Activated naive CD8-positive, alpha-beta T cell treated with anti-CD3 and anti-CD28 coated beads, Interleukin-2, amount 10 ng/mL, durations not matched to agents 7 days and 5 days (primary cell): ENCODE measurements around the gene DAB2IP. TPM values are rescaled to one million over a fixed set of nuclear protein-coding genes. Genes with fewer than 3 reads are reported as not detected.

Experiments used
- ATAC-seq: fragments of 150-1000 bp; cut with Tn5 transposase; one replicate; pipeline ENCODE4 v1.10.0; 2021; ENCODE audit warnings: low read depth, moderate library complexity
- POLR2A ChIA-PET: fragments of 350-600 bp; sonication (Branson Sonifier 250); formaldehyde crosslinking; loops from one replicate; lab custom pipeline; 2021; ENCODE audit warnings: antibody characterized with exemption; lab: Charles Lee
- DNase-seq: peaks from one replicate; pipeline ENCODE4 v3.0.0; 2021
- H3K27ac Mint-ChIP-seq: one replicate; pipeline ENCODE4 v1.8.0; 2022; ENCODE audit warnings: mild to moderate bottlenecking, mixed read lengths
- H3K27me3 Mint-ChIP-seq: one replicate; pipeline ENCODE4 v1.8.0; 2022; ENCODE audit warnings: mild to moderate bottlenecking, moderate library complexity, mixed read lengths
- H3K36me3 Mint-ChIP-seq: one replicate; pipeline ENCODE4 v1.8.0; 2021; ENCODE audit warnings: mild to moderate bottlenecking, mixed read lengths
- H3K4me1 Mint-ChIP-seq: one replicate; pipeline ENCODE4 v1.8.0; 2021; ENCODE audit warnings: mixed read lengths
- H3K4me3 Mint-ChIP-seq: one replicate; pipeline ENCODE4 v1.8.0; 2022; ENCODE audit warnings: mild to moderate bottlenecking, moderate library complexity, mixed read lengths
- H3K9me3 Mint-ChIP-seq: one replicate; pipeline ENCODE4 v1.8.0; 2021; ENCODE audit warnings: mixed read lengths
- total RNA-seq, 2 experiments: library from RNA; stranded (reverse); gene quantifications; one replicate each; pipeline ENCODE4 v1.2.3, GENCODE V29; 2021

DAB2IP gene
- total RNA-seq, 2 experiments from 2014 or later: 0.20 to 0.25 TPM

DNA sequence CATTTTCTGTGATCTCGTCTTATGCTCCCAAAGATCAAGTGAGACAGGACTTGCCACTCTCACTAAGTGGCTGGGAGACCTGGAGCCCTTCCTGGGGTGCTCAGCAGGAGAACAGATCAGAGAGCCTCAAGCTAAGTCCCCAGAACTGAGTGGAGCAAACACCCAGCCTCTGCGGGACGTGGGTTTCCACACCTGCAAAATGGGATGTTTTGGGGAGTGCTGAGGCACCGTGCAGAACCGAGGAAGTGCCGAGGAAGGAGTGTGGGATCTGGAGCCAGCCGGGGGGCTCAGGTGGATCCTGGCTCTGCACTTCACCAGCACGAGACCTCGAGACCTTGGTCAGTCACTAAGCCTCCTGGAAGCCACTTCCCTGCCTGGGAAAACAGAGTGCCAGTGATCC, 166.0 kb downstream of the DAB2IP start:
- Mint-ChIP-seq H3K27ac (no peak overlapping the region), H3K27me3 (peaks cover 4% of the 10 kb centered on the region), H3K4me3 (no peak overlapping the region), H3K4me1 (no peaks in the 10 kb centered on the region), H3K9me3 (no peaks in the 10 kb centered on the region), H3K36me3 (no peaks in the 10 kb centered on the region)
- DNase-seq (no peak), ATAC-seq (no peak)
- POLR2A ChIA-PET: no interaction called here

DNA sequence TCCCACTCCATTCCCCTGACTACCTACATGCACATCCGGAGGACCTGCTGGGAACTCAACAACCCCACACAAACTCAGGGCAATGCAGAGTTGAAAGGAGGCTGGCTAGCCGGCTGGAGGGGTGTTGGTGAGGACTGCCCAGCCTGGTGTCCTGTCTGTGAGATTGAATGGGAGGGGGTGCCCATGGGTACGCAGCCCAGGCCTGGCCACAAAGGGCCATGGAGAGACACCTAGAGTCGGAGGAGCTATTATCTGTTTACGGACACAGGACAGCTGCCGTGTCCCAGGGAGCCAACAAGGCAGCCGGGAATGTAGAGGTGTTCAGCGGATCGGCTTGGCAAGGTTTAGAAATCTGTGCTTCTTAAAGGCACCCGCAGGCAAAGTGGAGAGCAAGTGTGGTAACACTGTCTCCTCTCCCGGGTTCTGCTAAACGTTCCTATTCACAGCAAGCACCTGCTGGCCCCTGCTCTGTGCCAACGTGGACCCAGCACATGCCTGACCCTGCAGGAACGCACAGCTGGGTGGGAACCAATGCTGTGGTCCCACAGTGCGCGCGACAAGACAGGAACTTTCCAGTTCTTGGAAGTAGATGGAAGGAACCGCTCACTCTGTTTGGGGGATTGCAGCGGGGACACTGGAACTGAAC, 166.7 kb downstream of the DAB2IP start:
- no peaks in the 10 kb centered on the region for H3K36me3 Mint-ChIP-seq
- POLR2A ChIA-PET: no interaction called here
- no peaks in the 10 kb centered on the region for H3K9me3 Mint-ChIP-seq
- no peak for ATAC-seq
- no peak overlapping the region for H3K4me3 Mint-ChIP-seq
- no peaks in the 10 kb centered on the region for H3K4me1 Mint-ChIP-seq
- no peak for DNase-seq
- H3K27ac Mint-ChIP-seq: no peak overlapping the region
- H3K27me3 Mint-ChIP-seq: peaks cover 4% of the 10 kb centered on the region

DNA sequence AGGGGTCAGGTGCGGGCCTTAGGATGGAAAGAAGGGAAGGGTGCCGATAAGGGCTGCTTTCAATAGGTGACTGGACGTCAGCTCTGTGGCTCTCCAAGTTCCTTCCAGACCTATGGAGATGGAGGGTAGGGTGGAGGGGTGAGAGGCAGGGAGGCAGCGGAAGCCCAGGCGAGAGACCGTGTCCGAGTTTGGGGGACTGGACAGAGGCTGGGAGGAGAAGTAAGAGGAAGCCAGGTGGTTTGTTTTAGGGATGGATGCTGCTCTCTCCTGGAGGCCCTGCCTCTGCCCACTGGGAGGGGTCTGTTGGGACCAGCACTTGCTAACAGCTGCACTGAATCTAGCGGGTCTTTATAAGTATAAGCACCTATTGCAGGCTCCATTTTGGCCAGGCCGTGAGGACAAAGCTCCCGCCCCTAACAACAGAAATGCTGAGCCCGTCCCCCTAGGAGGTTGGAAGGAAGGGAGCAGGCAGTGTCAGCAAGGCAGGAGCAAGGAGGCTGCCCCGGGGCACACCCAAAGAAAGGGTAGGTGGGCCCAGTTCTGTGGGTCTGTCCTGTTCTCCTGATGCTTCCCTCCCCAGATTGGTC, 167.5 kb downstream of the DAB2IP start:
- POLR2A ChIA-PET: no interaction called here
- Mint-ChIP-seq H3K9me3 (no peaks in the 10 kb centered on the region), H3K4me1 (no peaks in the 10 kb centered on the region), H3K27ac (no peak overlapping the region), H3K4me3 (no peak overlapping the region), H3K36me3 (no peaks in the 10 kb centered on the region), H3K27me3 (peaks cover 4% of the 10 kb centered on the region)
- no peak for DNase-seq
- no peak for ATAC-seq

DNA sequence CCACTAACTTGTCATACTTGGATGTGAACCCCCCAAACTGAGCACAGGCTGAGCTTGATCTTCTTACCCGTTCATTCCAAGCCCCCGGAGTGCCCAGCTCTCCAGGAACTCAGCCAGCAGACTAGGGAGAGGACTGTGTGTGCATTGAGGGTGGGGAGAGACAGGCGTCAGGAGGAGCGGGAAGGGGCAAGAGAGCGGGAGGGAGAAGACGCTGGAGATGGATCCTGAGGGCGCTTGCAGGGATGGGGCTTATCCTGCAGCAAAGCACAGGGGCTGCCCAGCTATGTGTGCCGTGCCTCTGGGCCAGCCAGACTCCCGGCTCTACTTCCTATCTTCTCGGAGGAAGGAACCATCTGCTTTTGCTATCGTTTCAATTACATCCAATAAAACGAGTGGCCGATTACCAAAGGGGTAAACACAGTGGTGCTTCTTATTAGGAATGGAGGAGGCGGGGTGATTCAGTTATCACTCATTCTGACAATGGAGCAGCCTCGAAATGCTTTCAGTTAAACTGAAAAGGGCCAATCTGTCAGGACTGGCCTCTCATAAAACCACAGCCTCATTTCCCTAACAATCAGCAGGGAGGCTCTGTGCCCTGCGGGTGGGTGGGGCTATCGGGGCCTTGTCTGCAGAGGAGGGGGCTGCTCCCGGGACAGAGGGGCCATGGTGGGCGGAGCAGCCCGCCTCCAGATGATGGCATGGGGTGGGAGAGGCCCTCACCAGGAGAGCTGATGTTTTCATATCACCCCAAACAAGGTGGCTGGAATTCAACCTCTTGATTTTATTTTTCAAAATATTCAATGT, 168.2 kb downstream of the DAB2IP start:
- Mint-ChIP-seq H3K27ac (no peak overlapping the region), H3K4me1 (no peaks in the 10 kb centered on the region), H3K36me3 (no peaks in the 10 kb centered on the region), H3K4me3 (no peak overlapping the region), H3K9me3 (no peaks in the 10 kb centered on the region), H3K27me3 (peaks cover 4% of the 10 kb centered on the region)
- no peak for ATAC-seq
- POLR2A ChIA-PET: no interaction called here
- DNase-seq: no peak

DNA sequence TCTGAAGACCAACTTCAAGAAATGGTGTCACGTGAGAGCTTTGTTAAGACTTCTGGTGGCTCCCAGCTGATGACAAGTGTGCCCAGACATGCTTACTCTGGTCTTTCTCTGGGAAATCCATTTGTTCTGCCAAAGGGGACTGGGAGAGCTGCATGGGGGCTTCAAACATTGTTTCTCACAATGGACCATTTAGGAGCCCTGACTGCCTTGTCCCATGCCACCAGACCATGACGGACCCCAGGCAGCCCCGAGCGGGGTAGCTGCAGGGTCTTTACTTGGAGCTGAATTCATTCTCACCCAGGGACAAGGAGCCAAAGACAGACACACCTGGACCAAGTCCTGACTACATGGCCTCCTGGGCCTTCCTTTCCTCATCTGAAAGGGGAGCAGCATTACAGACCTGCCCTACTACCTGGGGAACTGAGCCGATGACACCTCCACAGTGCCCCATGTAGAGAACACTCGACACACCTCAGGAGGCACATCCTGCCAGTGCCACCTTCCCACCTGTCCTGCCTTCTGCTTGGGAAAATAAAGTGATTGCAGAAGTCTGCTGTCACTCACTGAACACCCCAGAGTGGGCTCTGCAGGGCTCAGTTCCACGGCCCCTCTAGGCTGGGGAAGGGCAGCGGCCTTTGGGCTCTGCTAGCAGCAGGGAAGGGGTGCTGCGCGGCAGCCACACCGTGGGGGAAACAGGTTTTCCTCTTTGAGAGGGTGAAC, 169.0 kb downstream of the DAB2IP start:
- Mint-ChIP-seq H3K4me3 (no peak overlapping the region), H3K9me3 (no peaks in the 10 kb centered on the region), H3K27me3 (peaks cover 4% of the 10 kb centered on the region), H3K36me3 (no peaks in the 10 kb centered on the region), H3K27ac (no peak overlapping the region), H3K4me1 (no peaks in the 10 kb centered on the region)
- DNase-seq (no peak), ATAC-seq (no peak)
- POLR2A ChIA-PET: no interaction called here

DNA sequence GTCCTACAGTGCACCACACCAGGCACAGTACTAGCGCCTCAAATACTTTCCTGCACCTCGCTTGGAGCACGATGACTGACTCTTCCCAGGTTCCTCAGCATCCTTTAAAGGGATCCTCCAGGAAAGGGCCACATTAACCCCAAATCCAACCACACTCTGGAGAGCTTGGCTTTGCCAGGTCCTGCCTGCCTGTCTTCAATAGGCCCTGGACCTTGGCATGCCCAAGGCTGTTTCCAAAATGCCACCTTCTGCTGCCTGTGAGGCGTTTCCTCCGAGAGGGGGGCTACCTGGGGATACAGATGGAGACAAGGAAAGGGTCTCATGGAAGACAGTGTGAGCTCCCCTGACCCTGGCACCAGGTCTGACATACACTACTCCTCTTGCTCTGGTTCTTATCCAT, 169.9 kb downstream of the DAB2IP start:
- H3K9me3 Mint-ChIP-seq: no peaks in the 10 kb centered on the region
- no peaks in the 10 kb centered on the region for H3K36me3 Mint-ChIP-seq
- POLR2A ChIA-PET: no interaction called here
- no peaks in the 10 kb centered on the region for H3K4me1 Mint-ChIP-seq
- no peak overlapping the region for H3K4me3 Mint-ChIP-seq
- ATAC-seq: no peak
- no peak overlapping the region for H3K27ac Mint-ChIP-seq
- no peak for DNase-seq
- peaks cover 4% of the 10 kb centered on the region for H3K27me3 Mint-ChIP-seq

DNA sequence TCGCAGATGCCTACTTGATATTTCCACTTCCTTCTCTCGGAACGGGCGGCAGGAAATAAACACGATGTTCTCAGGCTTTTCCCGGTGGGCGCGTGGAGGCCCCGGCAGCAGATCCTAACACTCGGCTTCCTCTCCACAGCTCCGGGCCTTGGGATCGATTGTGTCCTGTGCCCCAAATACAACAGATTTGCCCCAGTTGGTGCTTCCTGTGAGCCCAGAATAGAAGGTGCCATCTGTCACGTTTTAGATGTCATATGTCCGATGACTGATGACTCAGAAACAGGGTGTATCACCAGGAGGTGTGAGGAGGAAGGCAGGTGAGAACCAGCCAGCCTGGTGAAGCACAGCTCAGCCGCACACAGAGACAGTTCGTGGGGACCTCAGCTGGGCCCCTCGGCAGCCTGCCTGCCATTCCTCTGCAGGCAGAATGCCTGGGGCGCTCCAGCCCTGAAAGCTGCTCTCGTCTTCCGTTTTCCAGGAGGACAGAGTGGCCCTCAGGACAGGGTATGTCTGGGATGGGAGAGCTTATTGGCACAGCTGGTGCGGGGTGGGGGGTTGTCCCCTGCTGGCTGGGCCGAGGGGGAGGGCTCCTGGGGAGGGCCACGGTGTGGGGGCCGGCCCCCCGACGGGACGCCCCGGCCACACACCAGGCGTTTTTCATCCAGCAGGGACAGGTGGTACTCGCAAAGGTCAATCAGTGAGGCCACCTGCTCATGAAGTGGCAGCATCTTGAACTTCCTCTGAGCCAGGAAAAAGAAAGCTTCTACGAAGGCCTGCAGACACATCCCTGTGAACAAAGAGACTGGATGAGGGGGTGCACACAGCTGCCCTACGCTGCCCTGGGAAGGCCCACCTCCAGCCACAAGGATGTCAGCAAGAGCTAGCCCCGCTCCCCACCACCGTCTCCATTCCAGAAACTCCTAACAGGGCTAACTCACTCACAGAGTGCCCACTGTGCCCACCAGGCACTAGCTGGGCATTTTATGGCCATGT, 171.0 kb downstream of the DAB2IP start:
- no peak for ATAC-seq
- Mint-ChIP-seq H3K36me3 (no peaks in the 10 kb centered on the region), H3K27ac (no peak overlapping the region), H3K27me3 (peaks cover 4% of the 10 kb centered on the region), H3K9me3 (no peaks in the 10 kb centered on the region), H3K4me3 (no peak overlapping the region), H3K4me1 (no peaks in the 10 kb centered on the region)
- POLR2A ChIA-PET: no interaction called here
- DNase-seq: no peak

DNA sequence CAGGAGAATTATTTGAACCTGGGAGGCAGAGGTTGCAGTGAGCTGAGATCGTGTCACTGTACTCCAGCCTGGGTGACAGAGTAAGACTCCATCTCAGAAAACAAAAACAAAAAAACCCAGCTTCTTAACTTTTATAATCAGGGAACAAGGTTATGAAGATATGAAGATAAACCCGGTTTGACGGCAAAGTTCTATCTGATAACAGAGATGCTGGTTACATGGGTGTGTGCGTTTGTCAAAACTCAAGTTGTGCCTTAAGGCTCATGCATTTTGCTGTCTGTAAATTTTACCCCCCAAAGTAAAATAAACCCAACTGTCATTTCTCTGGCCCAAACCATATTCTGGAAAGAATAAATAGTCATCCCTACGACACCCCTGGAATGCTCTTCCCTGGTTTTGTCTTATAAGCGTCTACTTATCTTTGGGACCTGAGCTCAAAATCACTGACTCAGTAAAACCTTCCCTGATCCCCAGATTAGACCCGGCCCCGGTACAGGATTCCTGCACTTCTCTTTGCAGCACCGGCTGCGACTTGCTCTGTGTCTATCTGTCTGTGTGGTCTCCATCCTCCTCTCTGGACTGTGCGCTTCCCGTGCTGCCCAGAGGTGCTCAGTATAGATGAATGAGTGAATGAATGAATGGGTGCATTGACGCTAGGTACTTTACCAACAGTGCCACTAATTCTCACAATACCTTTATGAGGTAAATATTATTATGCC, 172.2 kb downstream of the DAB2IP start:
- Mint-ChIP-seq H3K27me3 (peaks cover 4% of the 10 kb centered on the region), H3K9me3 (no peaks in the 10 kb centered on the region), H3K36me3 (no peaks in the 10 kb centered on the region), H3K27ac (no peak overlapping the region), H3K4me1 (no peaks in the 10 kb centered on the region), H3K4me3 (no peak overlapping the region)
- ATAC-seq (no peak), DNase-seq (no peak)
- POLR2A ChIA-PET: no interaction called here

DNA sequence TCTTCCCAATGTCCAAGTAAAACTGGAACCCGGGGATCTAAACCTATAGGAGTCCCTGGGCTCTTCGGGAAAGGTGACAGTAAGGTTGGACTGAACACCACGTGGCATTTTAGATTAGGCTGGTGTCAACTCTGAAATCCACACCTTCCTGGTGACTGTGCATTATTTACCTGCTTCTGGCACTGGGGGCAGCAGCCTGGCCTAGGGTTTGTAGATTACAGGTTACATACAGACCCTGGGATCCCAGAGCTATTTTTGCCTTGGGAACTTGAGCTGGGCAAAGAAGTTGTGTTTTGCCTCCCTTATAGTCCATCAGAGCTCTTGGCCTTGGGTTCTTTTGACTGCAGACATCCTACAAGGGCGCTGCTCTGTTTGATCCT, 173.2 kb downstream of the DAB2IP start:
- Mint-ChIP-seq H3K9me3 (no peaks in the 10 kb centered on the region), H3K27me3 (peaks cover 2% of the 10 kb centered on the region)

DNA sequence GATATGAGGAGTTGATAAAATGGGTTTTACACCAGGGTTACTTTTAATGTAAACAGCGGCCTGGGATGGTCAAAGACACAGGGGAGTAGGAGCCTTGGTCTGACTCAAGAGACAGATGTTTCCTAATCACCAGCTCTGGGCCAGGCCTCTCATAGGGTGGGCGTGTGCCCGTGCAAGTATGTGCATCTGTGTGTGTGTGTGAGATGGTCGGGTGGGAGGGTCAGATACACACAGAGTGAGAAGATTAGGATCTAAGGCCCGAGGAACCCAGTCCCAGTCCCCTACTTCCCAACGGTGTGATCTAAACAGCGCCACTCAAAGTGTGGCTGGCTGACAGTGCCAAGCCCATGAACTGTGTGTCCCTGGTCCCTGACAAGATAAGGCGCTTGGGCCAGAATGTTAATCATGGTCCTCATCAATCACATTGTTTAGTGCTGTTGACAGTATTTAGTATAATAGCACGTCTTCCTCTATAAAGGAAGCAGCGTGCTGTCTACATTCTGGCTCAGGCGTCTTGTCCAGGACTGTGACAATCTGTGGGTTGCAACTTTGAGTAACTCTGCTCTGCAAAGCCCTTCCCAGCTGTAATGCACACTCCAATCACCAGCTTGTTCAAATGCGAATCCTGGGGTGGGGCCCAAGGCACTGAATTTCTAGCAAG, 173.7 kb downstream of the DAB2IP start:
- peaks cover 2% of the 10 kb centered on the region for H3K27me3 Mint-ChIP-seq
- no peaks in the 10 kb centered on the region for H3K9me3 Mint-ChIP-seq
- POLR2A ChIA-PET: no interaction called here
- DNase-seq (no peak), ATAC-seq (no peak)
- H3K4me1 Mint-ChIP-seq: no peaks in the 10 kb centered on the region
- no peaks in the 10 kb centered on the region for H3K36me3 Mint-ChIP-seq
- no peak overlapping the region for H3K4me3 Mint-ChIP-seq
- no peak overlapping the region for H3K27ac Mint-ChIP-seq

More for the DNA sequence above, 173.2 kb downstream of the DAB2IP start:
- no peak for ATAC-seq
- no peaks in the 10 kb centered on the region for H3K4me1 Mint-ChIP-seq
- no peak overlapping the region for H3K4me3 Mint-ChIP-seq
- DNase-seq: no peak
- H3K27ac Mint-ChIP-seq: no peak overlapping the region
- H3K36me3 Mint-ChIP-seq: no peaks in the 10 kb centered on the region
- POLR2A ChIA-PET: no interaction called here

DNA sequence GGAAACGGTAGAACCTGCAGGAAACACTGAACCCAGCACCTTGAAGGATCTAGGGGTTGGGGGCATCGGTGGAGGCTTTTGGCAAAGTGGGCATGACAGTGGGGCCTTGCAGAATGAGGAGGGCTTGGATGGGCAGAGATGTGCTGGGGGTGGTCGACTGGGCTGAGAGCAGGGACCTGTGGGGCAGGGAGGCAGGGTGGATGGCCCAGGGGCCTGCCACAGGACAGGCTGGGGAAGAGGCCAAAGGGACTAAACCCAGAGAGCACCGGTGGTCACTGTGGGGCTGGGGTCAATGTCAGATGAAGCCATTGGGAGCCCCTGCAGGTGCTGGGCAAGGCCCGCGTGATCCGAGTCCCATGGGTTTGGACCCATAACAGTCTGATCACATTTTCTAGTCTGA, 175.3 kb downstream of the DAB2IP start:
- DNase-seq: no peak
- peaks cover under 1% of the 10 kb centered on the region for H3K27me3 Mint-ChIP-seq

More for the DNA sequence above, 175.3 kb downstream of the DAB2IP start:
- no peaks in the 10 kb centered on the region for H3K9me3 Mint-ChIP-seq
- POLR2A ChIA-PET: no interaction called here
- ATAC-seq: no peak
- H3K27ac Mint-ChIP-seq: no peak overlapping the region
- no peaks in the 10 kb centered on the region for H3K36me3 Mint-ChIP-seq
- no peak overlapping the region for H3K4me3 Mint-ChIP-seq
- H3K4me1 Mint-ChIP-seq: no peaks in the 10 kb centered on the region
